T-helper 1 cell treated with Interleukin-12 subunit alpha and Interleukin-12 subunit beta and Interleukin-4 antibody, amounts not matched to agents 30 μg/mL and 1 μg/mL, for 36 hours (primary cell): ENCODE results near the gene KRT85.
"Not testable (repeated sequence)": the region's sequence is repeated elsewhere in the genome, so short reads cannot be mapped to it uniquely, and the experiment has no call there.

Source experiments
- H3K27ac Mint-ChIP-seq: one replicate; pipeline ENCODE4 v1.8.0; 2021; ENCODE audit warnings: mild to moderate bottlenecking, mixed read lengths
- H3K27me3 Mint-ChIP-seq: one replicate; pipeline ENCODE4 v1.8.0; 2021; ENCODE audit warnings: low read depth, mixed read lengths
- H3K36me3 Mint-ChIP-seq: one replicate; pipeline ENCODE4 v1.8.0; 2021; ENCODE audit warnings: low read depth, mixed read lengths
- H3K4me1 Mint-ChIP-seq: one replicate; pipeline ENCODE4 v1.8.0; 2021; ENCODE audit warnings: low read depth, mixed read lengths
- H3K4me3 Mint-ChIP-seq: one replicate; pipeline ENCODE4 v1.8.0; 2021; ENCODE audit warnings: mild to moderate bottlenecking, moderate library complexity, mixed read lengths
- H3K9me3 Mint-ChIP-seq: one replicate; pipeline ENCODE4 v1.8.0; 2021; ENCODE audit warnings: mixed read lengths

Gene KRT85

GRCh38 chr12:52366738-52367485 lies at the start of gene KRT85:
TSS of gene KRT85 (minus strand) at chr12:52367481. CDS start at chr12:52367405, 76 bp downstream.
- Mint-ChIP-seq H3K4me3 (no peak within 1 kb of the TSS), H3K9me3 (no peaks in the 10 kb centered on the region), H3K27ac (no peak within 1 kb of the TSS), H3K36me3 (no peaks in the 10 kb centered on the region), H3K4me1 (no peaks in the 10 kb centered on the region), H3K27me3 (peaks cover 12% of the 10 kb centered on the region)

- no peaks in the 10 kb centered on the region for H3K9me3 Mint-ChIP-seq
- H3K4me3 Mint-ChIP-seq = no peak overlapping the region
- no peak overlapping the region for H3K27ac Mint-ChIP-seq
- no peaks in the 10 kb centered on the region for H3K27me3 Mint-ChIP-seq
- H3K4me1 Mint-ChIP-seq = no peaks in the 10 kb centered on the region
- no peaks in the 10 kb centered on the region for H3K36me3 Mint-ChIP-seq
Observed at GRCh38 chr12:52416795-52417194, 49.5 kb upstream of the KRT85 start.

GRCh38 chr12:52415870-52416750 lies 48.8 kb upstream of the KRT85 start:
- no peaks in the 10 kb centered on the region for H3K36me3 Mint-ChIP-seq
- no peak overlapping the region for H3K4me3 Mint-ChIP-seq
- no peaks in the 10 kb centered on the region for H3K27me3 Mint-ChIP-seq
- no peaks in the 10 kb centered on the region for H3K4me1 Mint-ChIP-seq
- H3K27ac Mint-ChIP-seq = no peak overlapping the region
- no peaks in the 10 kb centered on the region for H3K9me3 Mint-ChIP-seq

GRCh38 chr12:52414936-52415335 lies 47.7 kb upstream of the KRT85 start:
- no peaks in the 10 kb centered on the region for H3K4me1 Mint-ChIP-seq
- H3K27me3 Mint-ChIP-seq = no peaks in the 10 kb centered on the region
- H3K9me3 Mint-ChIP-seq = no peaks in the 10 kb centered on the region
- H3K36me3 Mint-ChIP-seq = no peaks in the 10 kb centered on the region
- no peak overlapping the region for H3K4me3 Mint-ChIP-seq
- H3K27ac Mint-ChIP-seq = no peak overlapping the region

GRCh38 chr12:52413782-52414345 lies 46.6 kb upstream of the KRT85 start:
- H3K9me3 Mint-ChIP-seq = no peaks in the 10 kb centered on the region
- H3K36me3 Mint-ChIP-seq = no peaks in the 10 kb centered on the region

GRCh38 chr12:52413202-52413601 lies 45.9 kb upstream of the KRT85 start:
- H3K36me3 Mint-ChIP-seq = no peaks in the 10 kb centered on the region
- no peaks in the 10 kb centered on the region for H3K4me1 Mint-ChIP-seq
- no peaks in the 10 kb centered on the region for H3K9me3 Mint-ChIP-seq
- no peaks in the 10 kb centered on the region for H3K27me3 Mint-ChIP-seq
- no peak overlapping the region for H3K4me3 Mint-ChIP-seq
- no peak overlapping the region for H3K27ac Mint-ChIP-seq

More at GRCh38 chr12:52413782-52414345, 46.6 kb upstream of the KRT85 start:
- no peak overlapping the region for H3K4me3 Mint-ChIP-seq
- no peak overlapping the region for H3K27ac Mint-ChIP-seq
- no peaks in the 10 kb centered on the region for H3K27me3 Mint-ChIP-seq
- H3K4me1 Mint-ChIP-seq = no peaks in the 10 kb centered on the region

GRCh38 chr12:52411815-52412214 lies 44.5 kb upstream of the KRT85 start:
- Mint-ChIP-seq H3K9me3 (no peaks in the 10 kb centered on the region), H3K4me1 (no peaks in the 10 kb centered on the region), H3K27ac (no peak overlapping the region), H3K4me3 (no peak overlapping the region), H3K36me3 (no peaks in the 10 kb centered on the region), H3K27me3 (no peaks in the 10 kb centered on the region)

- not testable (repeated sequence) for H3K36me3 Mint-ChIP-seq, H3K27me3 Mint-ChIP-seq, H3K4me1 Mint-ChIP-seq, H3K27ac Mint-ChIP-seq, H3K4me3 Mint-ChIP-seq, H3K9me3 Mint-ChIP-seq
Observed at GRCh38 chr12:52410589-52411248, 43.4 kb upstream of the KRT85 start.

GRCh38 chr12:52407918-52408317 lies 40.6 kb upstream of the KRT85 start:
- Mint-ChIP-seq H3K36me3 (no peaks in the 10 kb centered on the region), H3K27ac (no peak overlapping the region), H3K9me3 (no peaks in the 10 kb centered on the region), H3K4me3 (no peak overlapping the region), H3K4me1 (no peaks in the 10 kb centered on the region), H3K27me3 (no peaks in the 10 kb centered on the region)

GRCh38 chr12:52405922-52406385 lies 38.7 kb upstream of the KRT85 start, which contains the start of gene KRT82:
TSS of gene KRT82 (minus strand) at chr12:52406335. CDS start at chr12:52406277, 58 bp downstream.
- Mint-ChIP-seq H3K27ac (no peak within 1 kb of the TSS), H3K4me3 (no peak within 1 kb of the TSS), H3K9me3 (no peaks in the 10 kb centered on the region), H3K4me1 (no peaks in the 10 kb centered on the region), H3K36me3 (no peaks in the 10 kb centered on the region), H3K27me3 (no peaks in the 10 kb centered on the region)

GRCh38 chr12:52404951-52405350 lies 37.7 kb upstream of the KRT85 start:
- no peak overlapping the region for H3K27ac Mint-ChIP-seq
- no peaks in the 10 kb centered on the region for H3K36me3 Mint-ChIP-seq
- H3K4me1 Mint-ChIP-seq = no peaks in the 10 kb centered on the region
- no peaks in the 10 kb centered on the region for H3K27me3 Mint-ChIP-seq
- H3K4me3 Mint-ChIP-seq = no peak overlapping the region
- H3K9me3 Mint-ChIP-seq = no peaks in the 10 kb centered on the region

GRCh38 chr12:52403561-52403960 lies 36.3 kb upstream of the KRT85 start:
- Mint-ChIP-seq H3K4me3 (no peak overlapping the region), H3K9me3 (no peaks in the 10 kb centered on the region), H3K27me3 (peaks cover 4% of the 10 kb centered on the region), H3K27ac (no peak overlapping the region), H3K36me3 (no peaks in the 10 kb centered on the region), H3K4me1 (no peaks in the 10 kb centered on the region)

- Mint-ChIP-seq H3K27ac (no peak overlapping the region), H3K4me1 (no peaks in the 10 kb centered on the region), H3K27me3 (peaks cover 4% of the 10 kb centered on the region), H3K4me3 (no peak overlapping the region), H3K36me3 (no peaks in the 10 kb centered on the region), H3K9me3 (no peaks in the 10 kb centered on the region)
Observed at GRCh38 chr12:52402873-52403540, 35.7 kb upstream of the KRT85 start.

GRCh38 chr12:52402377-52402776 lies 35.1 kb upstream of the KRT85 start:
- Mint-ChIP-seq H3K4me3 (no peak overlapping the region), H3K9me3 (no peaks in the 10 kb centered on the region), H3K4me1 (no peaks in the 10 kb centered on the region), H3K27ac (no peak overlapping the region), H3K36me3 (no peaks in the 10 kb centered on the region), H3K27me3 (peaks cover 5% of the 10 kb centered on the region)
